ENCODE measurements around the gene CCDC9. TPM values are rescaled to one million over a fixed set of nuclear protein-coding genes. Genes with fewer than 3 reads are reported as not detected.

CCDC9 gene
- polyA plus RNA-seq, 1 experiment = 5.0 TPM

DNA sequence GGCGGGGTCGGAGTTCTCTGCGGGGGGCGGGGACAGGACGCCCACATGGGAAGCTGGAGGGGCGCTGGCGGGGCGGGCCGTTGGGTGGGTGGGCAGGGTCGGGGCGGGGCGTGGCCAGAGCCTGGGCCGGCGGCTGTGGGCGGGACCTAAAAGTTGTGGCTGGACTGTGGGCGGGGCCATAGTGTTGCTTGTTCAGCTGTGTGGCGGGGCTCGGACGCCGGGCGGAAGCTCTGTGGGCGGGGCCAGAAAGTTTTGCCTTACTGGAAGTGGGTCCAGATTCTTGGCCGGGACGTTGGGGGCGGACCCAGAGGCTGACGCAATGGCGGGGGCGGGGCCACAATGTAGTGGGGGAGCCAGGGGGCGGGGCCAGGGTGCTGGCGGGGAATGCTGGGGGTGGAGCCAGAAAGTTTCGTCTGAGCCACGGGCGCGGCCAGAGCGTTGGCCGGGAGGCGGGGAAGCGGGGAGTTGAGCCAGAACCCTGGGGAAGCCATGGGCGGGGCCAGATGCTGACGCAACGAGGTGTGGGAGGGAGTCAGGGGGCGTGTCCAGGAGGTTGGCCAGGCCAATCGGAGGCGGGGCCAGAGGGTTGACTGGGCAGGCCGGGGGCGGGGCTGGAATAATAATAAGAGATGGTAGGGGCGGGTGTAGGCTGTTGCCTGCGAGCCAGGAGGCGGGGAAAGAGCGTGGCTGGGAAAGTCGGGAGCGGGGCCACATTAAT, 527 bp downstream of the CCDC9 start:
- peak overlapping the region; percentile 96 for H3K27ac ChIP-seq (ENCODE audit: low read depth, low read length)
- H3K9me3 ChIP-seq (ENCODE audit: control insufficient read depth, insufficient read depth, low read length) = no peaks in the 10 kb centered on the region
- CTCF ChIA-PET = interaction anchor here (0.6 to 3.3 kb wide), 6 partner anchors 9 to 126 kb away, joined by 3 to 26 read pairs (median 4); partner anchors contain the start of gene SAE1
- H3K4me3 ChIP-seq (ENCODE audit: low read depth, low read length) = peak overlapping the region; percentile 75
- H3K27me3 ChIP-seq (ENCODE audit: control insufficient read depth, insufficient read depth, low read length) = no peaks in the 10 kb centered on the region
- peak; percentile 99 for DNase-seq (ENCODE audit: low read depth, low spot score)
- TF ChIP-seq, protein P1, sequence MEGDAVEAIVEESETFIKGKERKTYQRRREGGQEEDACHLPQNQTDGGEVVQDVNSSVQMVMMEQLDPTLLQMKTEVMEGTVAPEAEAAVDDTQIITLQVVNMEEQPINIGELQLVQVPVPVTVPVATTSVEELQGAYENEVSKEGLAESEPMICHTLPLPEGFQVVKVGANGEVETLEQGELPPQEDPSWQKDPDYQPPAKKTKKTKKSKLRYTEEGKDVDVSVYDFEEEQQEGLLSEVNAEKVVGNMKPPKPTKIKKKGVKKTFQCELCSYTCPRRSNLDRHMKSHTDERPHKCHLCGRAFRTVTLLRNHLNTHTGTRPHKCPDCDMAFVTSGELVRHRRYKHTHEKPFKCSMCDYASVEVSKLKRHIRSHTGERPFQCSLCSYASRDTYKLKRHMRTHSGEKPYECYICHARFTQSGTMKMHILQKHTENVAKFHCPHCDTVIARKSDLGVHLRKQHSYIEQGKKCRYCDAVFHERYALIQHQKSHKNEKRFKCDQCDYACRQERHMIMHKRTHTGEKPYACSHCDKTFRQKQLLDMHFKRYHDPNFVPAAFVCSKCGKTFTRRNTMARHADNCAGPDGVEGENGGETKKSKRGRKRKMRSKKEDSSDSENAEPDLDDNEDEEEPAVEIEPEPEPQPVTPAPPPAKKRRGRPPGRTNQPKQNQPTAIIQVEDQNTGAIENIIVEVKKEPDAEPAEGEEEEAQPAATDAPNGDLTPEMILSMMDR (IDR thresholded peaks at IDR 0.05; ENCODE audit: low read depth, low read length) = no peak
- POLR2A ChIA-PET = interaction anchor here (0.5 to 2.4 kb wide), 16 partner anchors 8 to 144 kb away, joined by 3 to 44 read pairs (median 4); partner anchors contain the start of genes INAFM1 and ZC3H4

DNA sequence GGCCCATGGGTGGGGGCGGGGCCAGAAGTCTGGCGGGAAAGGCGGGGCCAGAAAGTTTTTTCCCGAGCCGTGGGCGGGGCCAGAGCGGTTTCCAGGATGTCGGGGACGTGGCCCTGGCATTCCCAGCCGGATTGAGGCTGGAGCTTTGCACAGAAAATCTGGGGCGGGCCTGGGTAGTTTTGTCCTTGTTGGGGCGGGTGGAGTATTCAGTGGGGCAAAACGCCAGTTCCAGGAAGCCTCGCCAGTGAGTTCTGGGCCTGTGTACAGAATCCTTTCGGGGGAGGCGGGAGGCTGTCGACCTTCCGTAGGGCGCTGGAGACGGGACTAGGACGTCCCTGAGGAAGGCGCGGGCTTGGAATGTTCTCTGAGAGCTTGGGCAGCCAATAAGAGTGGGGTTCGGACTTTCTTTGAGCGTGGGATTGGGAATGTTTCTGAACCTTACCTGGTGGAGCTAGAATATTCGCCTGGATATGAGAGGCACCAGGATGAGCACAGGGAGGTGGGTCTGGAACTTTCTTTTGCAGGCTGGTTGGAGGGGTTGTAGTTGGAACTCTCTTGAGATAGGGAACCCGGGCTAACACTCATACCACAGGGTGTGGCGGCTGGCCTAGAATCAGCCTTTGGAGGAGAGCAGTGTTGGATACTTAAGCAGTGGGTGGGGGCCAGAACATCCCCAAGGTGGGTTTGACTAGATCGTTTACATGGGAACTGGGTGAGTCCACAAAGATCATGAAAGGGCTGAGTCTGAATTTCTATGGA, 1.3 kb downstream of the CCDC9 start:
- CTCF ChIA-PET = interaction anchor here (0.6 to 3.3 kb wide), 6 partner anchors 8 to 221 kb away, joined by 3 to 26 read pairs (median 6); no protein-coding TSS in a partner anchor
- POLR2A ChIA-PET = interaction anchor here (0.5 to 2.4 kb wide), 9 partner anchors 8 to 145 kb away, joined by 3 to 44 read pairs (median 9); partner anchors contain the start of genes INAFM1 and ZC3H4
- TF ChIP-seq, protein P1 (IDR thresholded peaks at IDR 0.05; ENCODE audit: low read depth, low read length) = no peak
- H3K4me3 ChIP-seq (ENCODE audit: low read depth, low read length) = peak overlapping the region; percentile 69
- H3K27me3 ChIP-seq (ENCODE audit: control insufficient read depth, insufficient read depth, low read length) = no peaks in the 10 kb centered on the region
- H3K9me3 ChIP-seq (ENCODE audit: control insufficient read depth, insufficient read depth, low read length) = no peaks in the 10 kb centered on the region
- peak overlapping the region; percentile 93 for H3K27ac ChIP-seq (ENCODE audit: low read depth, low read length)
- DNase-seq (ENCODE audit: low read depth, low spot score) = no peak

DNA sequence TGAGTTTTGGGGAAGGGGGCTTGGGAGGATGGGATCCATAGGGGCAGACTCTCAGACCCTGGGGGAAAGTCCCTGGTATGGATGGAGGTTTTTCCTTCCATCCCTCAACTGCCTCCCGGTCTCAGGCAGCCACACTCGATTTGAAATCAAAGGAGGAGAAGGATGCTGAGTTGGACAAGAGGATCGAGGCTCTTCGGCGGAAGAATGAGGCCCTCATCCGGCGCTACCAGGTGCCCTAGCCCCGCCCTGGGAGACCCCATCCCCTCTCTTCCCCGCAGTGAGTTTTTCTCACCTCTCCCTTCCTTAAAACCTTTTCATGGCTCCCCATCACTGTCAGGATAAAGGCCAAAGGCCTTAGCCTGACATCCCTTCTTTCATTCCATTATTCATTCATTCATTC, 2.1 kb downstream of the CCDC9 start:
- DNase-seq (ENCODE audit: low read depth, low spot score) = no peak
- H3K4me3 ChIP-seq (ENCODE audit: low read depth, low read length) = peak overlapping the region; percentile 69
- ChIA-PET CTCF (interaction anchor here (1.2 kb wide), 1 partner anchor 11 kb away, joined by 5 read pairs; no protein-coding TSS in a partner anchor), POLR2A (no interaction called here)
- TF ChIP-seq, protein P1 (IDR thresholded peaks at IDR 0.05; ENCODE audit: low read depth, low read length) = no peak
- no peaks in the 10 kb centered on the region for H3K9me3 ChIP-seq (ENCODE audit: control insufficient read depth, insufficient read depth, low read length)
- no peaks in the 10 kb centered on the region for H3K27me3 ChIP-seq (ENCODE audit: control insufficient read depth, insufficient read depth, low read length)
- peak overlapping the region; percentile 93 for H3K27ac ChIP-seq (ENCODE audit: low read depth, low read length)

DNA sequence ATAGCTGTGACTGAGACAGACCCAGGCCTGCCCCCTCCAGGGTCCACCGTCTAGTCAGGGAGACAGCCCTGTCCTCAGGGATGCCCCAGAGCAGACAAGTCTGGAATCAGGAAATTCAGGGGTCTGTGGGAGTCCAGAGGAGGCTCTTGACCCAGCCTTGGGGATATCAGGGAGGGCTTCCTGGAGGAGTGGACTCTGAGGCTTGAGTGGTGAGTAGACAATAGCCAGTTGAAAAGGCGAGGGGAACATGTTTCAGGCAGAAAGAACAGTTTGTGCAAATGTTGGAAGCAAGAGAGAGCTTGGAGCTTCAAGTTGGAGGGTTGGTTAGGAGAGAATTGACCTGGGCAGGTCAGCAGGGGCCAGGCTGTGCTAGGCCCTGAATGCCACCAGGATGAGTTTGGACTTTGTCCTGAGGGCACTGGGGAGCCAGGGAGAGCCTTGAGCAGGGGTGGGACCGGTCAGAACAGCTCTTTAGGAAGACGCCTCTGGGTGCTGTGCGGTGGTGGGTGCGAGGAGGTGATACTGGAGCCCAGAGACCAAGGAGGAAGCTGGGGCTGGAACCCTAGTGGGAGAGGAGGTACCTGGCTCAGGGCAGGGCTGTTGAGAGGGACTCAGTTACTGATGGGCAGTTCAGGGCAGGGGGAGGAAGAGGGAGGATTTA, 2.7 kb downstream of the CCDC9 start:
- CTCF ChIA-PET = interaction anchor here (1.2 kb wide), 1 partner anchor 11 kb away, joined by 5 read pairs; no protein-coding TSS in a partner anchor
- Histone ChIP-seq H3K27ac (ENCODE audit: low read depth, low read length) (no peak overlapping the region), H3K4me3 (ENCODE audit: low read depth, low read length) (peak overlapping the region; percentile 10; the same call in 1 of the 2 replicates), H3K9me3 (ENCODE audit: control insufficient read depth, insufficient read depth, low read length) (no peaks in the 10 kb centered on the region), H3K27me3 (ENCODE audit: control insufficient read depth, insufficient read depth, low read length) (no peaks in the 10 kb centered on the region)
- POLR2A ChIA-PET = no interaction called here
- TF ChIP-seq, protein P1 (IDR thresholded peaks at IDR 0.05; ENCODE audit: low read depth, low read length) = no peak
- no peak for DNase-seq (ENCODE audit: low read depth, low spot score)

All from AG04450 (cell line).